ENCODE measurements around the gene ZMYND15.

DNA sequence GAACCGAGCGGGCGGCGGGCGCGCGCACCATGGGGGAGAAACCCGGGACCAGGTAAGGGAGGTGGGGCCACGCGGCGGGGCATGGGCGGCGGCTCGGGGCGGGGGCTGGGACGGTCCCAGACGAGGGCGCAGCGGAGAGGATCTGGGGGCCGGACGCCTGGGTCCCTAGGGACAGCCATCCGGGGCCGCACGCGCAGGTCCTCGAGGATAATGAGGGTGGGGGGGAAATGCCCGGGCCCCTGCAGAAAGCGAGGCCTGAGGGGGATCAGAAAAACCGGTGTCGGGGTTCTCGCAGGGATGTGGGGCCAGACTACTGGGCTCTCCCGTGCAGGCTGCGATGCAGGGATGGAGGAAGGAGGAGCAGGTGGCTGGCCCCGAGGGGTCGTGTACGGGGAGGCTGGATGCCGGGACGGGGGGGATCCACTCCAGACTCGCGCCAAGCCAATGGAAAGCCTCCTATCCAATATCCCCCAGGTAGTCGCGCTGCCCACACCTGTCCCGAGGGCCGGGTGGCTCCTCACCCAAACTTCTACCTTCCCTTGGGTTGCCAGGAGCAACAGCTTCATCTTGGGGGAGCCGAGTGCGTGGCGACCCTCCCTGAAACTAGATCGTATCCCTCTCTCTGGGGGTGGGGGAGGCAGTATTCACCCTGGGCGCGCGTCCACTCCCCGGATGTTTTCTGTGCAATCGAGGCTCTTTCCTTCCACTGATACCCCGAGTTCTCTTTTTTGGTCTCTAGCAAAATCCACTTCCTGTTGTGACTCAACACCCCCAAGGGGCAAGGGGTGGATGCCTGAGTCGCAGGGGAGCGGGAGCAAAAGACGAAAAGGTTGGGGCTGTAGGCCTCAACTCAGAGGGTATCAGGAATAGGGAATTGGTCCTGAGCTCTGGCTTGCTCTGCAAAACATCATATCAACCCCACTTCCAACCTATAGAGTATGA lies 28.7 kb upstream of the ZMYND15 start:
- TF ChIP-seq CTCF (conservative IDR thresholded peaks at IDR 0.05; ENCODE audit: low read depth in 2 of 2): no peak
- TF ChIP-seq POLR2AphosphoS5 (IDR thresholded peaks at IDR 0.05; ENCODE audit: low read depth): no peak
- no peak for TF ChIP-seq EZH2phosphoT487 (IDR thresholded peaks at IDR 0.05; ENCODE audit: unreplicated experiment)
- TF ChIP-seq EZH2 (IDR thresholded peaks at IDR 0.05; ENCODE audit: low read depth, unreplicated experiment): no peak
- no peak for TF ChIP-seq ZNF331 (CRISPR knock-in tag; IDR thresholded peaks at IDR 0.05; ENCODE audit: low read depth)

Measured in GM23338 (cell line).